Type B pancreatic cell (in vitro differentiated cells): ENCODE data around the gene ID4. TPM values are rescaled to one million over a fixed set of nuclear protein-coding genes. Genes with fewer than 3 reads are reported as not detected.

Experiments used
- DNase-seq: peaks from one replicate; pipeline ENCODE4 v3.0.0; 2021; ENCODE audit warnings: mixed read lengths; ENCODE audit not compliant: unreplicated experiment; ENCODE audit errors: extremely low spot score
- H3K27ac Mint-ChIP-seq: 2 replicates; pipeline ENCODE4 v1.8.0; 2021; ENCODE audit warnings: mild to moderate bottlenecking, mixed read lengths
- H3K27me3 Mint-ChIP-seq: 2 replicates; pipeline ENCODE4 v1.8.0; 2021; ENCODE audit warnings: mixed read lengths
- H3K36me3 Mint-ChIP-seq: 2 replicates; pipeline ENCODE4 v1.8.0; 2021; ENCODE audit warnings: mixed read lengths
- H3K4me1 Mint-ChIP-seq: one replicate; pipeline ENCODE4 v1.8.0; 2021; ENCODE audit warnings: mixed read lengths; ENCODE audit not compliant: unreplicated experiment
- H3K4me3 Mint-ChIP-seq: 2 replicates; pipeline ENCODE4 v1.8.0; 2021; ENCODE audit warnings: mild to moderate bottlenecking, mixed read lengths
- H3K9me3 Mint-ChIP-seq: 2 replicates; pipeline ENCODE4 v1.8.0; 2021; ENCODE audit warnings: mixed read lengths
- CTCF ChIP-seq: fragments of 200-600 bp; sonication (generic); conservative IDR thresholded peaks from 2 replicates; pipeline ENCODE4 v1.5.0; 2021; ENCODE audit warnings: antibody characterized with exemption, mild to moderate bottlenecking
- total RNA-seq: library from RNA; stranded (reverse); gene quantifications from 2 replicates; pipeline ENCODE4 v1.2.1, GENCODE V29; 2021; ENCODE audit warnings: low replicate concordance

ID4 gene
- total RNA-seq, 1 donor from 2014 or later, result 90.9 TPM

DNA sequence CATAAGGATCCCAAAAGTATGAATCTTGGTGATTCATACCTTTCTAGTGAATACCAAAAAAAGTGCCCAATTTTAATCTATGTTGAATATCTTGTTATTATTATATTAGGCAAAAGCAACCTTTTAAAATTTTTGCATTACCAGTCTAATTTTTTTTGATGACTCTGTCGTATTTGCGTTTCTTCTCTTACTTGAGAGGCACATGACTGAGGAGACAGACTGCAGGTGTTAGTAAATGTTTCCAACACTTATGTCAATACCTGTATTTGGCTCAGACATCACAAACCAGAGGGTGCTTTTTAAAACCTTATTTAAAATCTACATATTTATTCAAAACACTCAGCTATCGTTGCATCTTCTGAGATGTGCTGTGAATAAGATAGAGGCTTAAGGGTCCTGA is 27.1 kb downstream of the ID4 start:
- H3K9me3 Mint-ChIP-seq, result no peaks in the 10 kb centered on the region
- H3K36me3 Mint-ChIP-seq, result no peaks in the 10 kb centered on the region
- no peak for DNase-seq

DNA sequence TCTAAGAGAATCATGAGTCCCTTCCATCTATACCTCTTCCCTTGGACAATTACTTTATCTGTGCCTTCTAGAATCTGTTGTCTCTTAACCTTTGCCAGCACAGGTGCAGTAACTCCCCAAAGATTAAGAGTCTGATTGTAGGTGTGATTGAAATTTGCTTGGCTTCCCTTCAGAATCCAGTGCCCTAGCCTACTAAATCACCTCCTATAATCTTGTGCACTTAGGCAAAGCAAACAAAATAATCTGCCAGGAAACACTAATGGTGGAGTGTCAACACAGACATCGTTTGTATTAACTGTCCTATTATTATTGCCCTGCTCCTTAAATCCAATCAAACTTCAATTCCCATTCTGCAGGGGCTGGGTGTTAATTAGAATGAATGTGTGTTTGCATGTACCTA is 28.0 kb downstream of the ID4 start:
- Mint-ChIP-seq H3K9me3 (no peaks in the 10 kb centered on the region), H3K36me3 (no peaks in the 10 kb centered on the region), H3K4me3 (no peak overlapping the region), H3K4me1 (peaks cover 12% of the 10 kb centered on the region), H3K27me3 (peaks cover 6% of the 10 kb centered on the region), H3K27ac (no peak overlapping the region)
- no peak for DNase-seq
- TF ChIP-seq CTCF, result no peak

More for the DNA sequence above, 27.1 kb downstream of the ID4 start:
- Mint-ChIP-seq H3K27ac (no peak overlapping the region), H3K27me3 (peaks cover 6% of the 10 kb centered on the region), H3K4me3 (no peak overlapping the region), H3K4me1 (peaks cover 14% of the 10 kb centered on the region)
- TF ChIP-seq CTCF, result no peak

GRCh38 chr6:19866173-19866984 is 29.2 kb downstream of the ID4 start:
- Mint-ChIP-seq H3K27me3 (peaks cover 6% of the 10 kb centered on the region), H3K36me3 (no peaks in the 10 kb centered on the region), H3K4me1 (peaks cover 7% of the 10 kb centered on the region), H3K27ac (no peak overlapping the region), H3K4me3 (no peak overlapping the region), H3K9me3 (no peaks in the 10 kb centered on the region)
- DNase-seq, result no peak
- TF ChIP-seq CTCF, result no peak

GRCh38 chr6:19866985-19867627 is 29.9 kb downstream of the ID4 start:
- DNase-seq, result no peak
- no peak for TF ChIP-seq CTCF
- no peak overlapping the region for H3K27ac Mint-ChIP-seq
- H3K4me1 Mint-ChIP-seq, result peaks cover 7% of the 10 kb centered on the region
- no peak overlapping the region for H3K4me3 Mint-ChIP-seq
- peaks cover 6% of the 10 kb centered on the region for H3K27me3 Mint-ChIP-seq
- no peaks in the 10 kb centered on the region for H3K36me3 Mint-ChIP-seq
- H3K9me3 Mint-ChIP-seq, result no peaks in the 10 kb centered on the region

DNA sequence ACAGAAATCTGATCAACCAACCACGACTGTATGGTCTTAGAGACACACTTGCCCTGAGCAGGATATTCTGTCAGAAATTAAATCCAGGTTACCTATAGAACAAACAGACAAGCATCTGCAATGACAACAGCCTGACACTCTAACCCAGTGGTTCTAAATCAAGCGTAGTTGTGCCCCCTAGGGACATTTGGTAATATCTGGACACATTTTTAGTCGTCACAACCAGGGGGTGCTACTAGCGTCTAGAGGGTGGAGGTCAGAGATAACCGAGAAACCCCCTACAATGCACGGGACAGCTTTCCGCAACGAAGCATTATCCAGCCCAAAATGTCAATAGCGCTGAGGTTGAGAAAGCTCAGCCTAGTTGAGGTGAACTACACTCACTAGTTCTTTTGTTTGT is 32.3 kb downstream of the ID4 start:
- H3K4me1 Mint-ChIP-seq, result peaks cover 7% of the 10 kb centered on the region
- H3K4me3 Mint-ChIP-seq, result no peak overlapping the region
- H3K27me3 Mint-ChIP-seq, result peaks cover 6% of the 10 kb centered on the region
- TF ChIP-seq CTCF, result no peak
- no peaks in the 10 kb centered on the region for H3K36me3 Mint-ChIP-seq
- no peak overlapping the region for H3K27ac Mint-ChIP-seq
- no peaks in the 10 kb centered on the region for H3K9me3 Mint-ChIP-seq
- DNase-seq, result no peak
